ENCODE results near the gene UBE3C.
A peak's percentile ranks its signal among the peaks of the same experiment; 100 is the strongest.

UBE3C gene

DNA sequence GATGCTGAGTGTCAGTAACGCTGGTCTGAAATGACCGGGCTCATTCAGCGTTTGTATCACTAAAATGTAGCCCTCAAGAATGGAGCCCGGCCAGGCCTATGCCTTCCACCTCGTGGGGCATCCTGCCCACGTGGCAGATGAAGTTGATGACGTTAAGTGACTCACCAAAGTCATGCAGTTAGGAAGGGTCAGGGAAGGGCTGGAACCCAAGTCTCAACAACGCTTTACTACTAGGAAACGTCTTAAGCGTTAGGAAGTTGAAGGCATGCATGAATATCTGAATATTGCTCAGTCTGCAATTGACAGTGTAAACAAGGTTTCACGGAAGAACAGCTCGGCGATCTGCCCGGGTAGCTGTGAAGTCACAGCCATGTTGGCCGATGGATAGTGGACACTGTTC lies 14.0 kb upstream of the UBE3C start:
- TF ChIP-seq NFIC (IDR thresholded peaks at IDR 0.05), result no peak
- TF ChIP-seq TEAD4 (IDR thresholded peaks at IDR 0.05), result no peak
- TF ChIP-seq FOXM1 (IDR thresholded peaks at IDR 0.05; ENCODE audit: borderline replicate concordance, low read depth), result no peak
- TF ChIP-seq EGR1 (IDR thresholded peaks at IDR 0.05), result no peak
- TF ChIP-seq TCF12 (IDR thresholded peaks at IDR 0.05; ENCODE audit: low read depth), result no peak
- TF ChIP-seq USF1 (IDR thresholded peaks at IDR 0.05), result no peak
- TF ChIP-seq YY1 (IDR thresholded peaks at IDR 0.05; ENCODE audit: low read depth), result no peak
- no peak for TF ChIP-seq RAD21 (IDR thresholded peaks at IDR 0.05; ENCODE audit: low read depth)
- TF ChIP-seq, protein P1, sequence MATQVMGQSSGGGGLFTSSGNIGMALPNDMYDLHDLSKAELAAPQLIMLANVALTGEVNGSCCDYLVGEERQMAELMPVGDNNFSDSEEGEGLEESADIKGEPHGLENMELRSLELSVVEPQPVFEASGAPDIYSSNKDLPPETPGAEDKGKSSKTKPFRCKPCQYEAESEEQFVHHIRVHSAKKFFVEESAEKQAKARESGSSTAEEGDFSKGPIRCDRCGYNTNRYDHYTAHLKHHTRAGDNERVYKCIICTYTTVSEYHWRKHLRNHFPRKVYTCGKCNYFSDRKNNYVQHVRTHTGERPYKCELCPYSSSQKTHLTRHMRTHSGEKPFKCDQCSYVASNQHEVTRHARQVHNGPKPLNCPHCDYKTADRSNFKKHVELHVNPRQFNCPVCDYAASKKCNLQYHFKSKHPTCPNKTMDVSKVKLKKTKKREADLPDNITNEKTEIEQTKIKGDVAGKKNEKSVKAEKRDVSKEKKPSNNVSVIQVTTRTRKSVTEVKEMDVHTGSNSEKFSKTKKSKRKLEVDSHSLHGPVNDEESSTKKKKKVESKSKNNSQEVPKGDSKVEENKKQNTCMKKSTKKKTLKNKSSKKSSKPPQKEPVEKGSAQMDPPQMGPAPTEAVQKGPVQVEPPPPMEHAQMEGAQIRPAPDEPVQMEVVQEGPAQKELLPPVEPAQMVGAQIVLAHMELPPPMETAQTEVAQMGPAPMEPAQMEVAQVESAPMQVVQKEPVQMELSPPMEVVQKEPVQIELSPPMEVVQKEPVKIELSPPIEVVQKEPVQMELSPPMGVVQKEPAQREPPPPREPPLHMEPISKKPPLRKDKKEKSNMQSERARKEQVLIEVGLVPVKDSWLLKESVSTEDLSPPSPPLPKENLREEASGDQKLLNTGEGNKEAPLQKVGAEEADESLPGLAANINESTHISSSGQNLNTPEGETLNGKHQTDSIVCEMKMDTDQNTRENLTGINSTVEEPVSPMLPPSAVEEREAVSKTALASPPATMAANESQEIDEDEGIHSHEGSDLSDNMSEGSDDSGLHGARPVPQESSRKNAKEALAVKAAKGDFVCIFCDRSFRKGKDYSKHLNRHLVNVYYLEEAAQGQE (IDR thresholded peaks at IDR 0.05; ENCODE audit: low read depth), result no peak
- TF ChIP-seq EP300 (IDR thresholded peaks at IDR 0.05; ENCODE audit: borderline replicate concordance), result no peak
- no peak for TF ChIP-seq CREB1 (IDR thresholded peaks at IDR 0.05; ENCODE audit: low read depth)
- no peak for TF ChIP-seq CEBPB (IDR thresholded peaks at IDR 0.05)
- TF ChIP-seq ZBTB7A (IDR thresholded peaks at IDR 0.05; ENCODE audit: low read depth), result no peak
- TF ChIP-seq, protein P2, sequence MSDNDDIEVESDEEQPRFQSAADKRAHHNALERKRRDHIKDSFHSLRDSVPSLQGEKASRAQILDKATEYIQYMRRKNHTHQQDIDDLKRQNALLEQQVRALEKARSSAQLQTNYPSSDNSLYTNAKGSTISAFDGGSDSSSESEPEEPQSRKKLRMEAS (IDR thresholded peaks at IDR 0.05), result no peak
- TF ChIP-seq TAF1 (IDR thresholded peaks at IDR 0.05; ENCODE audit: low read depth), result no peak

DNA sequence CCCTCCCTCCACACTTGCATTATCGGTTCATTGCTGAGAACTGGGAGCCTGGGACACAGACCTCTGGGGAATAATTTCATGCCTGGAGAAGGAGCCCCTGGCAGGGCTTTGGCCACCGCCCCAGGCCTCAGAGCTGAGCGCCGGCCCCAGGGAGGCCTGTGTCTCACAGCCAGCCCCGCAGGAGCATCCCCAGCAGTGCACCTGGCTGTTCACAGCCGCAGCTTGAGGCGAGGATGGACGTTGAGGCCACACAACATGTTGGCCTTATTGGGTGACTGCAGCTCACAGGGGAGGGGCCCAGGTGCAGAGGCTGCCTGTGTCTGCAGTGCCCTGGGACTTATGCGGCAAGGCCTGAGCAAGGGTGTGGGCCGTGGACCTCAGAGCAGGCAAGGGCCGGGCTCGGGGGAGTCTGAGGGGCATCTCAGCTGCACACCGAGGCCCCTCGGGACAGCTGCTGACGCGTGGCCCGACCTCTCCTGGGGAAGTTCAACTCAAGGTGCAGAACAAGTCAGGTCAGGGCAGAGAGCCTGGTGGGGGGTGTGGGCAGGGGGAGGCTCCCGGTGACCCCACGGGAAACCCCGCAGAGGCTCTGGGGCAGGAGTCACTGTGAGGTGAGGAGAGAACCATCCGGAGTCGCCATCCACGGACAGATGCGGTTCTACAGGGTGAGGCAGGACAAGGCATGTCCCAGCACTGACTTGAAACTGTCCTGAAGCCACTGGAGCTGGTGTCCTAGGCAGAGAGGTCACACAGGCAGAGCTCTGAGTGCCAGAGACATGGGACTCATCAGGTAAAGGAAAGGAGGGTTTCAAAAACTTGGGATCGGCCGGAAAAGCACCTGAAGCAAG lies 13.1 kb upstream of the UBE3C start:
- TF ChIP-seq TCF12 (IDR thresholded peaks at IDR 0.05; ENCODE audit: low read depth) (no peak), RAD21 (IDR thresholded peaks at IDR 0.05; ENCODE audit: low read depth) (no peak), TEAD4 (IDR thresholded peaks at IDR 0.05) (no peak), EGR1 (IDR thresholded peaks at IDR 0.05) (no peak), TAF1 (IDR thresholded peaks at IDR 0.05; ENCODE audit: low read depth) (no peak), FOXM1 (IDR thresholded peaks at IDR 0.05; ENCODE audit: borderline replicate concordance, low read depth) (no peak)

GRCh38 chr7:157126921-157127320 lies 11.8 kb upstream of the UBE3C start:
- TF ChIP-seq ZBTB7A (IDR thresholded peaks at IDR 0.05; ENCODE audit: low read depth) (no peak), RAD21 (IDR thresholded peaks at IDR 0.05; ENCODE audit: low read depth) (no peak), EP300 (IDR thresholded peaks at IDR 0.05; ENCODE audit: borderline replicate concordance) (no peak), EGR1 (IDR thresholded peaks at IDR 0.05) (no peak)
- TF ChIP-seq, protein P1 (IDR thresholded peaks at IDR 0.05; ENCODE audit: low read depth), result no peak

DNA sequence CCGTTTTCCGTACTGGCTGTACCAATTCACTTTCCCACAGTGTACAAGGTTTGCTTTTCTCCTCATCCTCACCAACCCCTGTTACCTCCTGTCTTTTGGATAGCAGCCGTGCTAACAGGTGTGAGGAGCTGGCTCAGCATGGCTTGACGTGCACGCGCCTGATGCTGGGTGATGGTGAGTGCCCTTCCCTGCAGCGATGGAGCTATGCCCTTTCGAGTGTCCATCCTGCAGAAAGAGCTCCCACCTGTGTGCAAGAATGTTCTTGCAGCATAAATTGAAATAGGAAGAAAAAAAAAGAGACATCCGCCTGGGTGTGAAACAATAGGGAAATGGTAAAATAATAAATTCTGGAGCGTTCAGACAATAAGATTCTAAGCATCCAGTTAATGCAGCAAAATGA lies 9.5 kb upstream of the UBE3C start:
- no peak for TF ChIP-seq TEAD4 (IDR thresholded peaks at IDR 0.05)
- TF ChIP-seq RAD21 (IDR thresholded peaks at IDR 0.05; ENCODE audit: low read depth), result peak; percentile 27; the same call in 1 of the 2 replicates
- TF ChIP-seq TCF12 (IDR thresholded peaks at IDR 0.05; ENCODE audit: low read depth), result no peak

GRCh38 chr7:157129907-157130460 lies 8.7 kb upstream of the UBE3C start:
- TF ChIP-seq EP300 (IDR thresholded peaks at IDR 0.05; ENCODE audit: borderline replicate concordance), result no peak

DNA sequence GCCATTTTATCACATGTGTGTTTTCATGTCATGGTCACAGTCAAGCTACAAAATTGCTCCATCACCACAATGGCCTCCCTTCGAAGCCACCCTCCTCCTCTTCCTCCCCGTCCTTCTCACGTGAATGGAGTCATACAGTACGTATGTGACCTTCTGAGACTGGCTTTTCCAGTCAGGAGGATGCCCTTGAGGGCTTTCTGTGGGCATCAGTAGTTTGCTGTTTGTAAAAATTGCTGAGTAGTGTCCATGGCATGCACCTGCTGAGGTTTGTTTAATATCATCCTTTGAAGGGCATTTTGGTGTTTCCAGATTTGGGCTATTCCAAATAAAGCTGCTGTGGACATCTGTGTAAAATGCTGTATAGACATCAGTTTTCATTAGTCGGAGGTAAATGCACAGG lies 5.9 kb upstream of the UBE3C start:
- TF ChIP-seq, protein P2 (IDR thresholded peaks at IDR 0.05), result no peak
- TF ChIP-seq, protein P1 (IDR thresholded peaks at IDR 0.05; ENCODE audit: low read depth), result no peak
- no peak for TF ChIP-seq NFIC (IDR thresholded peaks at IDR 0.05)
- no peak for TF ChIP-seq EP300 (IDR thresholded peaks at IDR 0.05; ENCODE audit: borderline replicate concordance)
- TF ChIP-seq YY1 (IDR thresholded peaks at IDR 0.05; ENCODE audit: low read depth), result no peak

Measured in Ishikawa (cell line).